HepG2 (cell line): ENCODE measurements around the gene CDCA4.

ENCODE experiments used
- ASH2L ChIP-seq: fragments of 300-600, 200-600 bp; sonication (generic); IDR thresholded peaks from 2 replicates; pipeline ENCODE4 v1.7.0; 2017; ENCODE audit warnings: low read depth, mild to moderate bottlenecking, moderate library complexity, mixed read lengths, low read length; ENCODE audit not compliant: insufficient read length
- MYNN ChIP-seq: sonication (generic); formaldehyde crosslinking; IDR thresholded peaks from 2 replicates; pipeline ENCODE4 v1.4.0; 2020; ENCODE audit warnings: mild to moderate bottlenecking, low read depth, missing genetic modification reagents
- POLR2A ChIP-seq, 2 experiments: IDR thresholded peaks; 2 replicates each; pipeline ENCODE4 v1.6.1; 2011; ENCODE audit warnings: low read depth in 2 of 2, low read length in 2 of 2, mild to moderate bottlenecking in 1 of 2, moderate library complexity in 1 of 2; ENCODE audit not compliant: insufficient read depth in 1 of 2
- POLR2AphosphoS2 ChIP-seq: IDR thresholded peaks from 2 replicates; pipeline ENCODE4 v1.6.1; 2011; ENCODE audit warnings: low read depth, low read length, improper control_type of control experiment
- SUZ12 ChIP-seq: fragments of 150-350 bp; IDR thresholded peaks from 2 replicates; pipeline ENCODE4 v1.6.1; 2014; ENCODE audit warnings: low read depth, low read length
- TMF1 ChIP-seq: sonication (generic); formaldehyde crosslinking; IDR thresholded peaks from 2 replicates; pipeline ENCODE4 v1.8.1; 2022; ENCODE audit warnings: low read depth, missing genetic modification reagents
- USF2 ChIP-seq, 2 experiments: sonication (generic) in 1 of 2; formaldehyde crosslinking in 1 of 2; IDR thresholded peaks; 2 replicates each; pipeline versions ENCODE4 v1.5.1 to v1.6.1; 2011 to 2020; ENCODE audit warnings: borderline replicate concordance in 1 of 2, low read depth in 1 of 2, low read length in 1 of 2, mild to moderate bottlenecking in 1 of 2, missing genetic modification reagents in 1 of 2, moderate library complexity in 1 of 2
- YY1 ChIP-seq: IDR thresholded peaks from 2 replicates; pipeline ENCODE4 v1.6.1; 2011; ENCODE audit warnings: low read length, low read depth, moderate library complexity, mild to moderate bottlenecking; ENCODE audit not compliant: insufficient read depth, insufficient replicate concordance
- ZFP36 ChIP-seq: fragments of 150-350 bp; IDR thresholded peaks from 2 replicates; pipeline ENCODE4 v1.6.1; 2018; ENCODE audit warnings: borderline replicate concordance, low read length, low read depth; ENCODE audit not compliant: partially characterized antibody
- ZNF253 ChIP-seq: sonication (generic); formaldehyde crosslinking; IDR thresholded peaks from 2 replicates; pipeline ENCODE4 v1.8.0; 2022; ENCODE audit warnings: mild to moderate bottlenecking, missing genetic modification reagents, borderline replicate concordance
- ZNF572 ChIP-seq: sonication (generic); formaldehyde crosslinking; IDR thresholded peaks from 2 replicates; pipeline ENCODE4 v1.5.1; 2020; ENCODE audit warnings: mild to moderate bottlenecking, missing genetic modification reagents
- TF ChIP-seq, protein P1 (sequence below): sonication (generic); formaldehyde crosslinking; IDR thresholded peaks from 2 replicates; pipeline ENCODE4 v1.5.0; 2020; ENCODE audit warnings: mild to moderate bottlenecking, missing genetic modification reagents, moderate library complexity

DNA sequence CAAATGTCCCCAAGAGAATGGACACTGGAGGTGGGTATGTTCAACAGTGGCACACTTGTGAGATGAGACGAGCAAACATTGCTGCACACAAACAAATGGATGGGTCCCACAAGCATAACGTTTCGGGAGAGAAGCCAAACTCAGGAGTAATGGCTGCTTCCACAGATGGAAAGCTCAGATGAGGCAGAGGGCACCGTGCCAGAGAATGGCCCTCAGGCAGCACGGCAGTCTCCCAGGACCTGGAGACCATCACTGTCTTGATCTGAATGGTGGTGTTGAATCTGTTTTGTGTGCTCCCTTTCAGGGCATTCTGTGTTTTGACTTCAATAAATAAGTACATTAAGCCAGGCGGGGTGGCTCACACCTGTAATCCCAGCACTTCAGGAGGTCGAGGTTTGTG lies 8.5 kb upstream of the CDCA4 start:
- TF ChIP-seq SUZ12 (no peak), ASH2L (no peak), ZNF253 (CRISPR knock-in tag) (no peak), POLR2AphosphoS2 (no peak), ZNF572 (no peak), POLR2A (IDR thresholded peaks at IDR 0.05; ENCODE audit: insufficient read depth in 1 of 2, low read depth in 2 of 2, low read length in 2 of 2) (no peak), TMF1 (no peak), ZFP36 (no peak), USF2 (IDR thresholded peaks at IDR 0.05; ENCODE audit: low read depth, low read length) (no peak), USF2 (CRISPR knock-in tag; IDR thresholded peaks at IDR 0.05; ENCODE audit: borderline replicate concordance) (no peak), MYNN (no peak), YY1 (no peak)
- TF ChIP-seq, protein P1, sequence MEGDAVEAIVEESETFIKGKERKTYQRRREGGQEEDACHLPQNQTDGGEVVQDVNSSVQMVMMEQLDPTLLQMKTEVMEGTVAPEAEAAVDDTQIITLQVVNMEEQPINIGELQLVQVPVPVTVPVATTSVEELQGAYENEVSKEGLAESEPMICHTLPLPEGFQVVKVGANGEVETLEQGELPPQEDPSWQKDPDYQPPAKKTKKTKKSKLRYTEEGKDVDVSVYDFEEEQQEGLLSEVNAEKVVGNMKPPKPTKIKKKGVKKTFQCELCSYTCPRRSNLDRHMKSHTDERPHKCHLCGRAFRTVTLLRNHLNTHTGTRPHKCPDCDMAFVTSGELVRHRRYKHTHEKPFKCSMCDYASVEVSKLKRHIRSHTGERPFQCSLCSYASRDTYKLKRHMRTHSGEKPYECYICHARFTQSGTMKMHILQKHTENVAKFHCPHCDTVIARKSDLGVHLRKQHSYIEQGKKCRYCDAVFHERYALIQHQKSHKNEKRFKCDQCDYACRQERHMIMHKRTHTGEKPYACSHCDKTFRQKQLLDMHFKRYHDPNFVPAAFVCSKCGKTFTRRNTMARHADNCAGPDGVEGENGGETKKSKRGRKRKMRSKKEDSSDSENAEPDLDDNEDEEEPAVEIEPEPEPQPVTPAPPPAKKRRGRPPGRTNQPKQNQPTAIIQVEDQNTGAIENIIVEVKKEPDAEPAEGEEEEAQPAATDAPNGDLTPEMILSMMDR, result no peak
